ENCODE data around the gene TFCP2.

The TFCP2 gene

DNA sequence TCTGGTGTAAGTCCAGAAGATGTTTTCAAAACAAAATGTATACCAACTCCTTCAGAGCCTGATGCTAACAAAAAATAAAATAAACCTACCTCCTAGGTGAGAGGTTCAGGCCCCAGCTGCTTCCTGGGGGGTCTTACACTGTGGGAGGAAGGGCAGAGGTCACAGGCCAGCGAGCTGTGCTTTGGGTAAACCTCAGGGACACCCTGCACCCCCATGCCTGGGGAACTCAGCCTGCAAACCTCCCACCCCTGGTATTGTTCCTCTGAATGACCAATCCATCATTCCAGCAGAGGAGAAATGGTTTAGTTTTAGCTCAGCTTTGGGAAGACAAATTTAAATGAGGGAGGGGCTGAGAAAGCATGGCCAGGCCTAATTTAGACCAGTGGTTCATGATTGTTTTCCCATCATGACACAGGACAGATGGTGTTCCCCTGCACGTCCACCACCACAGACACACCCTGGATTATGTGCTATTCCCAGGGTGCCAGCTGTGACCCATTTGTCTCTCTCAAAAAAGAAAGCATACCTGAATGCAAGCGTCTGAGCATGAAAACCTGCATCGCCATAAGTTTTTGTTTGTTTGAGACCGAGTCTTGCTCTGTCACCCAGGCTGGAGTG, 14.5 kb upstream of the TFCP2 start:
- H3K36me3 ChIP-seq (ENCODE audit: control insufficient read depth, insufficient read depth, low read length), result no peaks in the 10 kb centered on the region
- H3K4me1 ChIP-seq, result peaks cover 22% of the 10 kb centered on the region
- H3K27me3 ChIP-seq (ENCODE audit: control insufficient read depth, insufficient read depth, low read length), result no peaks in the 10 kb centered on the region
- H3K9ac ChIP-seq, result no peak overlapping the region
- no peak overlapping the region for H3K4me2 ChIP-seq (ENCODE audit: low read length)
- H3K79me2 ChIP-seq, result no peaks in the 10 kb centered on the region
- TF ChIP-seq, protein P1, sequence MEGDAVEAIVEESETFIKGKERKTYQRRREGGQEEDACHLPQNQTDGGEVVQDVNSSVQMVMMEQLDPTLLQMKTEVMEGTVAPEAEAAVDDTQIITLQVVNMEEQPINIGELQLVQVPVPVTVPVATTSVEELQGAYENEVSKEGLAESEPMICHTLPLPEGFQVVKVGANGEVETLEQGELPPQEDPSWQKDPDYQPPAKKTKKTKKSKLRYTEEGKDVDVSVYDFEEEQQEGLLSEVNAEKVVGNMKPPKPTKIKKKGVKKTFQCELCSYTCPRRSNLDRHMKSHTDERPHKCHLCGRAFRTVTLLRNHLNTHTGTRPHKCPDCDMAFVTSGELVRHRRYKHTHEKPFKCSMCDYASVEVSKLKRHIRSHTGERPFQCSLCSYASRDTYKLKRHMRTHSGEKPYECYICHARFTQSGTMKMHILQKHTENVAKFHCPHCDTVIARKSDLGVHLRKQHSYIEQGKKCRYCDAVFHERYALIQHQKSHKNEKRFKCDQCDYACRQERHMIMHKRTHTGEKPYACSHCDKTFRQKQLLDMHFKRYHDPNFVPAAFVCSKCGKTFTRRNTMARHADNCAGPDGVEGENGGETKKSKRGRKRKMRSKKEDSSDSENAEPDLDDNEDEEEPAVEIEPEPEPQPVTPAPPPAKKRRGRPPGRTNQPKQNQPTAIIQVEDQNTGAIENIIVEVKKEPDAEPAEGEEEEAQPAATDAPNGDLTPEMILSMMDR (IDR thresholded peaks at IDR 0.05), result no peak
- H3K27ac ChIP-seq, result no peak overlapping the region
- H3K4me3 ChIP-seq (ENCODE audit: low read depth, low read length), result no peak overlapping the region
- H3K9me3 ChIP-seq (ENCODE audit: control insufficient read depth, low read length), result no peaks in the 10 kb centered on the region
- H2AFZ ChIP-seq, result no peak overlapping the region

DNA sequence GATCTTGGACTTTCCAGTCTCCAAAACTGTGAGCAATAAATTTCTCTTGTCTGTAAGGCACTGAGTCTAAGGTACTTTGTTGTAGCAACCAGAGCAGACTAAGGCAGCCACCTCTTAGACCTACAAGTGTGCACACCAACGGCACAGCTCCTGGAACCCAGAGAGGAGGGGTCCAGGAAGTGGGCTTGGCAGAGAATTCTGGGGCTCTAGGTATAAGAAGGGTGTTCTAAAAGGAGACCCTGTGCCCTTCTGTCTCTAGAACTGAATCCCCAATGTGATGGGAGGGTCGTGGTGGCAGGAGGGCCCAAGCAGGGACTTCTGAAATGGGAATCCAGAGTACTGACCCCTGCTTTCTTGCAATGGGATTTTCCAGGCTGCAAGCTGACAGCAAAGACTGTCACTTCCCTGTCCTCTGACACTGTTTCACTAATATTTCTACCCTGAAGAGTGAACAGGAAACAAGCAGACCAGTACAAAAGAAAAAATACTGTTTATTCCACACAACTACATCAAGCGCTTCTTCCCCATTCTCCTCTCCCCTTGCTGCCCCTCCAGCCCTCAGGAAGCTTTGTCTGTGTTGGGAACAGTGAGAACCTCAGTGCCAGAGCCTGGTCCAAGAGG, 13.6 kb upstream of the TFCP2 start:
- Histone ChIP-seq H3K4me2 (ENCODE audit: low read length) (peak overlapping the region; percentile 38), H3K36me3 (ENCODE audit: control insufficient read depth, insufficient read depth, low read length) (no peaks in the 10 kb centered on the region), H3K27ac (no peak overlapping the region), H3K27me3 (ENCODE audit: control insufficient read depth, insufficient read depth, low read length) (no peaks in the 10 kb centered on the region), H3K79me2 (no peaks in the 10 kb centered on the region), H3K9ac (no peak overlapping the region), H2AFZ (peak overlapping the region; percentile 48), H3K4me1 (peaks cover 22% of the 10 kb centered on the region), H3K4me3 (ENCODE audit: low read depth, low read length) (no peak overlapping the region), H3K9me3 (ENCODE audit: control insufficient read depth, low read length) (no peaks in the 10 kb centered on the region)
- TF ChIP-seq, protein P1 (IDR thresholded peaks at IDR 0.05), result no peak

DNA sequence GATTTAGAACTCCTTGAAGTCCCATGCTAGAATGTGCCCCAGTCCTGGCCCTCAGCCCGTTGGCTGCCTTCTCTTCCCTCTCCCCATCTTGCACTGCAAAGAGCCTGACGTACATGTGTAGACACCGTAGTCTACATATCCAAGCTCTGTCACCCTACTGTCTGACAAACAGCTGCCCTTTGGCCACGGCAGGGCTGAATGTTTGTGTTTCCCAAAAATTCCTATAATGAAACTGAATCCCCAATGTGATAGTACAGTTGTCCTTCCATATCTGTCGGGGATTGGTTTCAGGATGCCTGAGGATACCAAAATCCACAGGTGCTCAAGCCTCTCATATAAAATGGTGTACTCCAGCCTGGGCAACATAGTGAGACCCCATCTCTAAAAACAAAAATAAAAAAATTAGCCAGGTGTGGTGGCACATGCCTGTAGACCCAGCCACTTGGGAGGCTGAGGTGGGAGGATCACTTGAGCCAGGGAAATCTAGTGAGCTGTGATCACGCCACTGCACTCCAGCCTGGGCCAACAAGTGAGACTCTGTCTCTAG, 12.3 kb upstream of the TFCP2 start:
- TF ChIP-seq, protein P1 (IDR thresholded peaks at IDR 0.05), result no peak
- no peak overlapping the region for H3K9ac ChIP-seq
- no peak overlapping the region for H3K27ac ChIP-seq
- H2AFZ ChIP-seq, result no peak overlapping the region
- H3K9me3 ChIP-seq (ENCODE audit: control insufficient read depth, low read length), result no peaks in the 10 kb centered on the region
- no peaks in the 10 kb centered on the region for H3K27me3 ChIP-seq (ENCODE audit: control insufficient read depth, insufficient read depth, low read length)
- no peaks in the 10 kb centered on the region for H3K79me2 ChIP-seq
- no peak overlapping the region for H3K4me3 ChIP-seq (ENCODE audit: low read depth, low read length)
- H3K36me3 ChIP-seq (ENCODE audit: control insufficient read depth, insufficient read depth, low read length), result no peaks in the 10 kb centered on the region
- H3K4me1 ChIP-seq, result peaks cover 22% of the 10 kb centered on the region
- no peak overlapping the region for H3K4me2 ChIP-seq (ENCODE audit: low read length)

DNA sequence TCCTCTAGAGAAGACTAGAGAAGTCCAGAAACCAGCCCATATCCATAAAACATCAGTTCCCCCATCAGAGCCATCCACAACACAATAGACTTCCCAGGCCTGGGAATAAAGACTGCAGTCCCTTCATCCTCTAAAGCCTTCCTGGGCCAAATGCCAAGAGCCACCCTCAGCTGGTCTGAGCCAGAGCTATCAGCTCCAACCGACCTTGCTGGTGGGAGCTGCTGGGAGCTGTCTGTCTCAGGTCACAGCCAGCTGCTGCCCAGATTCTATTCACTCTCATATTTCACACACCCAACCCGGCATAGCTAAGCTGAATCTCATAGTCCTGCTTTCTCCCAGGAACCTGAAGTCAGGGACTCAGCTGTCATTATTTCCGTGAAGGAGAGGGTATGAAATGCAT, 10.9 kb upstream of the TFCP2 start:
- Histone ChIP-seq H3K27me3 (ENCODE audit: control insufficient read depth, insufficient read depth, low read length) (no peaks in the 10 kb centered on the region), H3K27ac (peak overlapping the region; percentile 55), H3K36me3 (ENCODE audit: control insufficient read depth, insufficient read depth, low read length) (no peaks in the 10 kb centered on the region), H3K79me2 (no peaks in the 10 kb centered on the region), H3K4me3 (ENCODE audit: low read depth, low read length) (no peak overlapping the region), H3K9ac (no peak overlapping the region), H3K4me2 (ENCODE audit: low read length) (peak overlapping the region; percentile 18), H3K4me1 (peaks cover 22% of the 10 kb centered on the region), H3K9me3 (ENCODE audit: control insufficient read depth, low read length) (no peaks in the 10 kb centered on the region), H2AFZ (peak overlapping the region; percentile 72)
- TF ChIP-seq, protein P1 (IDR thresholded peaks at IDR 0.05), result no peak
